ENCODE results near the gene PRODH.
A peak's percentile ranks its signal among the peaks of the same experiment; 100 is the strongest.
"Not testable (repeated sequence)": the region's sequence is repeated elsewhere in the genome, so short reads cannot be mapped to it uniquely, and the experiment has no call there.

The PRODH gene

GRCh38 chr22:18935889-18936529 lies at the start of gene PRODH:
PRODH (minus strand) TSS chr22:18936293; CDS start chr22:18936287, 6 bp downstream.
- no peak for DNase-seq (ENCODE audit: low spot score)

- DNase-seq (ENCODE audit: low spot score) = no peak
Observed at GRCh38 chr22:18985780-18986179, 49.7 kb upstream of the PRODH start.

- no peak for DNase-seq (ENCODE audit: low spot score)
Observed at GRCh38 chr22:18984564-18984963, 48.5 kb upstream of the PRODH start.

GRCh38 chr22:18983120-18983651 lies 47.1 kb upstream of the PRODH start:
- DNase-seq (ENCODE audit: low spot score) = no peak

- DNase-seq (ENCODE audit: low spot score) = no peak
Observed at GRCh38 chr22:18980829-18981228, 44.7 kb upstream of the PRODH start.

- no peak for DNase-seq (ENCODE audit: low spot score)
Observed at GRCh38 chr22:18979957-18980356, 43.9 kb upstream of the PRODH start.

GRCh38 chr22:18978506-18978905 lies 42.4 kb upstream of the PRODH start:
- no peak for DNase-seq (ENCODE audit: low spot score)

- no peak for DNase-seq (ENCODE audit: low spot score)
Observed at GRCh38 chr22:18977824-18978425, 41.8 kb upstream of the PRODH start.

GRCh38 chr22:18976197-18976751 lies 40.2 kb upstream of the PRODH start:
- no peak for DNase-seq (ENCODE audit: low spot score)

- DNase-seq (ENCODE audit: low spot score) = no peak
Observed at GRCh38 chr22:18975434-18976196, 39.5 kb upstream of the PRODH start.

GRCh38 chr22:18974477-18975180 lies 38.5 kb upstream of the PRODH start:
- DNase-seq (ENCODE audit: low spot score) = no peak

GRCh38 chr22:18973264-18974031 lies 37.4 kb upstream of the PRODH start:
- DNase-seq (ENCODE audit: low spot score) = no peak

GRCh38 chr22:18972591-18972990 lies 36.5 kb upstream of the PRODH start:
- not testable (repeated sequence) for DNase-seq (ENCODE audit: low spot score)

- DNase-seq (ENCODE audit: low spot score) = not testable (repeated sequence)
Observed at GRCh38 chr22:18972029-18972428, 35.9 kb upstream of the PRODH start.

- DNase-seq (ENCODE audit: low spot score) = no peak
Observed at GRCh38 chr22:18971321-18971751, 35.2 kb upstream of the PRODH start.

- no peak for DNase-seq (ENCODE audit: low spot score)
Observed at GRCh38 chr22:18970948-18971315, 34.8 kb upstream of the PRODH start.

GRCh38 chr22:18970176-18970947 lies 34.3 kb upstream of the PRODH start:
- peak; percentile 40 for DNase-seq (ENCODE audit: low spot score)

- DNase-seq (ENCODE audit: low spot score) = not testable (repeated sequence)
Observed at GRCh38 chr22:18969158-18969942, 33.3 kb upstream of the PRODH start.

GRCh38 chr22:18968011-18968749 lies 32.1 kb upstream of the PRODH start:
- peak; percentile 70 for DNase-seq (ENCODE audit: low spot score)
